Osteocyte (in vitro differentiated cells): ENCODE measurements around the gene PSTPIP1. TPM values are rescaled to one million over a fixed set of nuclear protein-coding genes. Genes with fewer than 3 reads are reported as not detected.

Experiments used
- DNase-seq: peaks from one replicate; pipeline ENCODE4 v3.0.0; 2021; ENCODE audit warnings: mixed read lengths; ENCODE audit not compliant: unreplicated experiment; ENCODE audit errors: extremely low spot score
- H3K27ac Mint-ChIP-seq: one replicate; pipeline ENCODE4 v1.8.0; 2021; ENCODE audit warnings: mild to moderate bottlenecking, mixed read lengths; ENCODE audit not compliant: unreplicated experiment
- H3K27me3 Mint-ChIP-seq: one replicate; pipeline ENCODE4 v1.8.0; 2021; ENCODE audit warnings: mixed read lengths; ENCODE audit not compliant: unreplicated experiment
- H3K36me3 Mint-ChIP-seq: one replicate; pipeline ENCODE4 v1.8.0; 2021; ENCODE audit warnings: mixed read lengths; ENCODE audit not compliant: unreplicated experiment
- H3K4me1 Mint-ChIP-seq: one replicate; pipeline ENCODE4 v1.8.0; 2021; ENCODE audit warnings: mixed read lengths; ENCODE audit not compliant: unreplicated experiment
- H3K4me3 Mint-ChIP-seq: one replicate; pipeline ENCODE4 v1.8.0; 2021; ENCODE audit warnings: mild to moderate bottlenecking, moderate library complexity, mixed read lengths; ENCODE audit not compliant: unreplicated experiment
- H3K9me3 Mint-ChIP-seq: one replicate; pipeline ENCODE4 v1.8.0; 2021; ENCODE audit warnings: mixed read lengths; ENCODE audit not compliant: unreplicated experiment
- CTCF ChIP-seq: fragments of 200-600 bp; sonication (generic); IDR thresholded peaks from 2 replicates; pipeline ENCODE4 v1.5.0; 2021; ENCODE audit warnings: antibody characterized with exemption, mild to moderate bottlenecking, moderate library complexity
- total RNA-seq: library from RNA; stranded (reverse); gene quantifications from 2 replicates; pipeline ENCODE4 v1.2.1, GENCODE V29; 2021

The PSTPIP1 gene
- total RNA-seq, 1 donor from 2014 or later = not detected

- H3K27ac Mint-ChIP-seq = no peak overlapping the region
- H3K4me1 Mint-ChIP-seq = peaks cover 66% of the 10 kb centered on the region
- TF ChIP-seq CTCF = no peak
- peaks cover 4% of the 10 kb centered on the region for H3K36me3 Mint-ChIP-seq
- H3K27me3 Mint-ChIP-seq = no peaks in the 10 kb centered on the region
- DNase-seq = no peak
- H3K9me3 Mint-ChIP-seq = no peaks in the 10 kb centered on the region
- no peak overlapping the region for H3K4me3 Mint-ChIP-seq
Measured at GRCh38 chr15:77064063-77064462, 69.1 kb downstream of the PSTPIP1 start.

- H3K27me3 Mint-ChIP-seq = no peaks in the 10 kb centered on the region
- no peak overlapping the region for H3K4me3 Mint-ChIP-seq
- TF ChIP-seq CTCF = no peak
- H3K9me3 Mint-ChIP-seq = no peaks in the 10 kb centered on the region
- H3K27ac Mint-ChIP-seq = peak overlapping the region; percentile 55
- H3K36me3 Mint-ChIP-seq = peaks cover 4% of the 10 kb centered on the region
- no peak for DNase-seq
- H3K4me1 Mint-ChIP-seq = peaks cover 68% of the 10 kb centered on the region
Measured at GRCh38 chr15:77064539-77065308, 69.8 kb downstream of the PSTPIP1 start.

- Mint-ChIP-seq H3K36me3 (peaks cover 4% of the 10 kb centered on the region), H3K4me1 (peaks cover 50% of the 10 kb centered on the region), H3K9me3 (no peaks in the 10 kb centered on the region), H3K4me3 (no peak overlapping the region), H3K27me3 (no peaks in the 10 kb centered on the region), H3K27ac (no peak overlapping the region)
- DNase-seq = no peak
- no peak for TF ChIP-seq CTCF
Measured at GRCh38 chr15:77066971-77067690, 72.2 kb downstream of the PSTPIP1 start.

- H3K4me3 Mint-ChIP-seq = no peak overlapping the region
- TF ChIP-seq CTCF = no peak
- peaks cover 4% of the 10 kb centered on the region for H3K36me3 Mint-ChIP-seq
- H3K4me1 Mint-ChIP-seq = peaks cover 48% of the 10 kb centered on the region
- DNase-seq = no peak
- H3K9me3 Mint-ChIP-seq = no peaks in the 10 kb centered on the region
- H3K27ac Mint-ChIP-seq = no peak overlapping the region
- no peaks in the 10 kb centered on the region for H3K27me3 Mint-ChIP-seq
Measured at GRCh38 chr15:77067691-77068367, 72.9 kb downstream of the PSTPIP1 start.

GRCh38 chr15:77068633-77069032 is 73.7 kb downstream of the PSTPIP1 start:
- peaks cover 47% of the 10 kb centered on the region for H3K4me1 Mint-ChIP-seq
- no peaks in the 10 kb centered on the region for H3K27me3 Mint-ChIP-seq
- H3K4me3 Mint-ChIP-seq = no peak overlapping the region
- no peaks in the 10 kb centered on the region for H3K9me3 Mint-ChIP-seq
- DNase-seq = no peak
- peaks cover 4% of the 10 kb centered on the region for H3K36me3 Mint-ChIP-seq
- no peak for TF ChIP-seq CTCF
- H3K27ac Mint-ChIP-seq = no peak overlapping the region
